K562 (cell line): ENCODE results near the gene CIAO3. TPM values are rescaled to one million over a fixed set of nuclear protein-coding genes. Genes with fewer than 3 reads are reported as not detected.
A peak's percentile ranks its signal among the peaks of the same experiment; 100 is the strongest.

Source experiments
- CREB1 ChIP-seq, 2 experiments: sonication (generic) in 1 of 2; formaldehyde crosslinking in 1 of 2; IDR thresholded peaks; 2 replicates each; pipeline versions ENCODE4 v1.6.1 to v1.8.0; 2012 to 2022; ENCODE audit warnings: inconsistent platforms in 1 of 2, mild to moderate bottlenecking in 1 of 2, missing genetic modification reagents in 1 of 2, moderate library complexity in 1 of 2
- CREM ChIP-seq: IDR thresholded peaks from 2 replicates; pipeline ENCODE4 v1.6.1; 2014; ENCODE audit warnings: antibody characterized with exemption, low read depth
- CTBP1 ChIP-seq: fragments of 450-650 bp; IDR thresholded peaks from 2 replicates; pipeline ENCODE4 v1.6.1; 2016; ENCODE audit warnings: borderline replicate concordance
- CXXC5 ChIP-seq: fragments of 250-450 bp; sonication (Bioruptor Pico); IDR thresholded peaks from 2 replicates; pipeline ENCODE4 v1.8.0; 2022; ENCODE audit warnings: inconsistent platforms, mild to moderate bottlenecking, moderate library complexity
- DACH1 ChIP-seq: fragments of 450-650 bp; IDR thresholded peaks from 2 replicates; pipeline ENCODE4 v1.6.1; 2018; ENCODE audit not compliant: partially characterized antibody
- FUS ChIP-seq: fragments of 200-400 bp; formaldehyde crosslinking; optimal IDR thresholded peaks from 2 replicates; pipeline ENCODE3; 2017; ENCODE audit warnings: low read depth, low read length
- NR2C2 ChIP-seq, 2 experiments: fragments of 200-800 bp in 1 of 2; sonication (Bioruptor generic) in 1 of 2; sonication (generic) in 1 of 2; formaldehyde crosslinking in 1 of 2; IDR thresholded peaks; 2 replicates each; pipeline versions ENCODE4 v1.6.1 to v1.8.0; 2016 to 2022; ENCODE audit warnings: mild to moderate bottlenecking in 1 of 2, missing compliant biosample characterization in 1 of 2, missing genetic modification characterization in 1 of 2, missing genetic modification reagents in 1 of 2
- SIN3B ChIP-seq: fragments of 450-650 bp; IDR thresholded peaks from 2 replicates; pipeline ENCODE4 v1.6.1; 2017; ENCODE audit warnings: low read depth, mild to moderate bottlenecking, moderate library complexity
- TCF3 ChIP-seq: sonication (generic); formaldehyde crosslinking; IDR thresholded peaks from 2 replicates; pipeline ENCODE4 v1.4.0; 2020; ENCODE audit warnings: mild to moderate bottlenecking, missing genetic modification reagents
- U2AF1 ChIP-seq: fragments of 200-400 bp; formaldehyde crosslinking; optimal IDR thresholded peaks from 2 replicates; pipeline ENCODE3; 2017; ENCODE audit warnings: mild to moderate bottlenecking, low read depth, low read length, moderate library complexity
- ZC3H4 ChIP-seq: sonication (generic); formaldehyde crosslinking; IDR thresholded peaks from 2 replicates; pipeline ENCODE4 v1.9.0; 2021; ENCODE audit warnings: missing genetic modification reagents, borderline replicate concordance
- polyA plus RNA-seq, 8 experiments: library from polyadenylated mRNA; depleted of rRNA in 4 of 8; stranded (reverse) in 5 of 8; unstranded in 3 of 8; fragments of >200 nt; fragmentation: Nextera tagmentation in 2 of 8; fragmentation: Illumina TruSeq in 1 of 8; extraction: Ambion mirVana in 2 of 8; extraction: Trizol in 1 of 8; gene quantifications; 2 replicates each; pipeline versions ENCODE4 v1.2.1 to v1.2.3, GENCODE V29; 2011 to 2014; ENCODE audit warnings: inconsistent platforms in 1 of 8, missing spikeins in 1 of 8
- total RNA-seq, 7 experiments: library from RNA; depleted of rRNA in 6 of 7; stranded (reverse); fragments of >200 nt in 6 of 7; fragmentation: Illumina TruSeq in 2 of 7; extraction: Trizol in 2 of 7; gene quantifications; 2 replicates each; pipeline versions ENCODE4 v1.2.1 to v1.2.3, GENCODE V29; 2011 to 2021; ENCODE audit warnings: low replicate concordance in 1 of 7
- TF ChIP-seq, protein P1 (sequence below), 2 experiments: fragments of 250-450 bp in 1 of 2; fragments of 450-650 bp in 1 of 2; sonication (Bioruptor Pico) in 1 of 2; IDR thresholded peaks; 2 replicates each; pipeline versions ENCODE4 v1.6.1 to v1.8.0; 2016 to 2021; ENCODE audit warnings: mild to moderate bottlenecking in 2 of 2, moderate library complexity in 2 of 2, missing compliant biosample characterization in 1 of 2, missing genetic modification characterization in 1 of 2
- TF ChIP-seq, protein P2 (sequence below), 2 experiments: fragments of 450-650 bp; formaldehyde crosslinking in 1 of 2; IDR thresholded peaks; 2 replicates each; pipeline versions ENCODE4 v1.4.0 to v1.6.1; 2014 to 2020; ENCODE audit warnings: mild to moderate bottlenecking in 2 of 2, borderline replicate concordance in 1 of 2, low read depth in 1 of 2
- TF ChIP-seq, protein P3 (sequence below): sonication (generic); formaldehyde crosslinking; IDR thresholded peaks from 2 replicates; pipeline ENCODE4 v1.8.0; 2022; ENCODE audit warnings: mild to moderate bottlenecking, missing genetic modification reagents, borderline replicate concordance

CIAO3 gene
- total and polyA plus RNA-seq, 9 of the 15 experiments (the other 6 are each of a cell fraction or from before 2014, with no cell fraction given): 2.2 to 35.6 (median 18.7) TPM

DNA sequence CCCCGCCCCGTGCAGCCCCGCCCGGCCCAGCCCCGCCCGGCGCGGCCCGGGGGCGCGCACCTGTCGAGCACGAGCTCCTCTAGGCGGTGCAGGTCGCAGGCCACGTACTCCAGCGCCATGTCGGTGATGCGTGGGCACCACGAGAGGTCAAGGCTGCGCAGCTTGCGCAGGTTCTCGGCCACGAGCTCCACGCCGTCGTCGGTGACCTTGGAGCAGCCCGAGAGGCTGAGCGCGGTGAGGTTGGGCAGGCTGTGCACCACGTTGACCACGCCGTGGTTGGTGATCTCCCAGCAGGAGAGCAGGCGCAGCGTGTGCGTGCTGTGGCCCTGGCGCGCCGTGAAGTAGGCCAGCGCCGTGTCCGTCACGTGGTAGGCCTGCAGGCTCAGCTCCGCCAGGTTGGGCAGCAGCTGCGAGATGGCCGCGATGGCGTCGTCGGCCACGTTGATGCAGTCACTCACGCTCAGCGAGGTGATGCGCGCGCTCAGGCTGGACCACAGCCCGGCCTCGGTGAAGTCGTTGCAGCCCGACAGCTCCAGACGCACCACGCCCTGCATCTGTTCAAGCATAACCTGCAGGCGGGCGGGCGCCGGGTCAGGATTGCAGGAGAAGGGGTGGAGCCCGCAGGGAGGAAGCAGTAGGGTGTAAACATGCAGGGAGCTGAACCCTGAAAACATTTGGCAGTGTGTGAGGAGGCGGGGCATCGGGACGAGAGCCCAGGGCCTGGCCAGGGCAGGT lies 45.3 kb downstream of the CIAO3 start (continued):
- TF ChIP-seq, protein P1, sequence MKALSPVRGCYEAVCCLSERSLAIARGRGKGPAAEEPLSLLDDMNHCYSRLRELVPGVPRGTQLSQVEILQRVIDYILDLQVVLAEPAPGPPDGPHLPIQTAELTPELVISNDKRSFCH (CRISPR knock-in tag; IDR thresholded peaks at IDR 0.05): no peak
- TF ChIP-seq, protein P1 (tag; IDR thresholded peaks at IDR 0.05): peak; percentile 80; the same call in 1 of the 2 replicates
- peak; percentile 30; the same call in 1 of the 2 replicates for TF ChIP-seq SIN3B
- TF ChIP-seq, protein P2, sequence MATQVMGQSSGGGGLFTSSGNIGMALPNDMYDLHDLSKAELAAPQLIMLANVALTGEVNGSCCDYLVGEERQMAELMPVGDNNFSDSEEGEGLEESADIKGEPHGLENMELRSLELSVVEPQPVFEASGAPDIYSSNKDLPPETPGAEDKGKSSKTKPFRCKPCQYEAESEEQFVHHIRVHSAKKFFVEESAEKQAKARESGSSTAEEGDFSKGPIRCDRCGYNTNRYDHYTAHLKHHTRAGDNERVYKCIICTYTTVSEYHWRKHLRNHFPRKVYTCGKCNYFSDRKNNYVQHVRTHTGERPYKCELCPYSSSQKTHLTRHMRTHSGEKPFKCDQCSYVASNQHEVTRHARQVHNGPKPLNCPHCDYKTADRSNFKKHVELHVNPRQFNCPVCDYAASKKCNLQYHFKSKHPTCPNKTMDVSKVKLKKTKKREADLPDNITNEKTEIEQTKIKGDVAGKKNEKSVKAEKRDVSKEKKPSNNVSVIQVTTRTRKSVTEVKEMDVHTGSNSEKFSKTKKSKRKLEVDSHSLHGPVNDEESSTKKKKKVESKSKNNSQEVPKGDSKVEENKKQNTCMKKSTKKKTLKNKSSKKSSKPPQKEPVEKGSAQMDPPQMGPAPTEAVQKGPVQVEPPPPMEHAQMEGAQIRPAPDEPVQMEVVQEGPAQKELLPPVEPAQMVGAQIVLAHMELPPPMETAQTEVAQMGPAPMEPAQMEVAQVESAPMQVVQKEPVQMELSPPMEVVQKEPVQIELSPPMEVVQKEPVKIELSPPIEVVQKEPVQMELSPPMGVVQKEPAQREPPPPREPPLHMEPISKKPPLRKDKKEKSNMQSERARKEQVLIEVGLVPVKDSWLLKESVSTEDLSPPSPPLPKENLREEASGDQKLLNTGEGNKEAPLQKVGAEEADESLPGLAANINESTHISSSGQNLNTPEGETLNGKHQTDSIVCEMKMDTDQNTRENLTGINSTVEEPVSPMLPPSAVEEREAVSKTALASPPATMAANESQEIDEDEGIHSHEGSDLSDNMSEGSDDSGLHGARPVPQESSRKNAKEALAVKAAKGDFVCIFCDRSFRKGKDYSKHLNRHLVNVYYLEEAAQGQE (IDR thresholded peaks at IDR 0.05; ENCODE audit: borderline replicate concordance): peak; percentile 41
- TF ChIP-seq, protein P2 (CRISPR knock-in tag; IDR thresholded peaks at IDR 0.05; ENCODE audit: low read depth): 0 out of 2 replicates have a peak, but pooled peaks have one; percentile 64
- TF ChIP-seq FUS: peak; percentile 17
- TF ChIP-seq CREB1 (IDR thresholded peaks at IDR 0.05): no peak; the same call in 1 of the 2 replicates
- peak; percentile 59; the same call in 1 of the 2 replicates for TF ChIP-seq CREB1 (CRISPR knock-in tag; IDR thresholded peaks at IDR 0.05)
- TF ChIP-seq ZC3H4: 0 out of 2 replicates have a peak, but pooled peaks have one; percentile 59
- no peak for TF ChIP-seq TCF3 (CRISPR knock-in tag)
- TF ChIP-seq DACH1: no peak
- TF ChIP-seq CREM: peak; percentile 6; the same call in 1 of the 2 replicates
- TF ChIP-seq CXXC5: peak; percentile 70
- peak; percentile 96 for TF ChIP-seq CTBP1
- peak; percentile 81 for TF ChIP-seq U2AF1
- TF ChIP-seq, protein P3, sequence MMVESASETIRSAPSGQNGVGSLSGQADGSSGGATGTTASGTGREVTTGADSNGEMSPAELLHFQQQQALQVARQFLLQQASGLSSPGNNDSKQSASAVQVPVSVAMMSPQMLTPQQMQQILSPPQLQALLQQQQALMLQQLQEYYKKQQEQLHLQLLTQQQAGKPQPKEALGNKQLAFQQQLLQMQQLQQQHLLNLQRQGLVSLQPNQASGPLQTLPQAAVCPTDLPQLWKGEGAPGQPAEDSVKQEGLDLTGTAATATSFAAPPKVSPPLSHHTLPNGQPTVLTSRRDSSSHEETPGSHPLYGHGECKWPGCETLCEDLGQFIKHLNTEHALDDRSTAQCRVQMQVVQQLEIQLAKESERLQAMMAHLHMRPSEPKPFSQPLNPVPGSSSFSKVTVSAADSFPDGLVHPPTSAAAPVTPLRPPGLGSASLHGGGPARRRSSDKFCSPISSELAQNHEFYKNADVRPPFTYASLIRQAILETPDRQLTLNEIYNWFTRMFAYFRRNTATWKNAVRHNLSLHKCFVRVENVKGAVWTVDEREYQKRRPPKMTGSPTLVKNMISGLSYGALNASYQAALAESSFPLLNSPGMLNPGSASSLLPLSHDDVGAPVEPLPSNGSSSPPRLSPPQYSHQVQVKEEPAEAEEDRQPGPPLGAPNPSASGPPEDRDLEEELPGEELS (CRISPR knock-in tag): peak; percentile 83; the same call in 1 of the 2 replicates
- TF ChIP-seq NR2C2 (CRISPR knock-in tag; IDR thresholded peaks at IDR 0.05): peak; percentile 83; the same call in 1 of the 2 replicates
- peak; percentile 57; the same call in 1 of the 2 replicates for TF ChIP-seq NR2C2 (tag; IDR thresholded peaks at IDR 0.05)
